ENCODE results near the gene EHD2.

GRCh38 chr19:47702671-47703070, 10.6 kb upstream of the EHD2 start:
- no peak for TF ChIP-seq CTCF (IDR thresholded peaks at IDR 0.05)
- TF ChIP-seq POLR2A (IDR thresholded peaks at IDR 0.05): no peak
